Nasal cavity respiratory epithelium epithelial cell of viscerocranial mucosa (primary cell): Measurements from ENCODE around the gene SUFU. TPM values are rescaled to one million over a fixed set of nuclear protein-coding genes. Genes with fewer than 3 reads are reported as not detected.

Experiments used
- total RNA-seq: library from RNA; depleted of rRNA; stranded (reverse); fragments of >200 nt; gene quantifications from 2 replicates; pipeline ENCODE4 v1.2.3, GENCODE V29; 2014

SUFU gene
- 0.68 and 5.8 TPM in 2 replicates for total RNA-seq

GRCh38 chr10:102503264-102504178 is at the start of gene SUFU:
SUFU (plus strand) TSS chr10:102503972; CDS start chr10:102504153, 181 bp downstream.

GRCh38 chr10:102502337-102503151 is 1.2 kb upstream of the SUFU start, which contains the start of gene ACTR1A:
ACTR1A (minus strand) TSS chr10:102502712; CDS start chr10:102502647, 65 bp downstream.

DNA sequence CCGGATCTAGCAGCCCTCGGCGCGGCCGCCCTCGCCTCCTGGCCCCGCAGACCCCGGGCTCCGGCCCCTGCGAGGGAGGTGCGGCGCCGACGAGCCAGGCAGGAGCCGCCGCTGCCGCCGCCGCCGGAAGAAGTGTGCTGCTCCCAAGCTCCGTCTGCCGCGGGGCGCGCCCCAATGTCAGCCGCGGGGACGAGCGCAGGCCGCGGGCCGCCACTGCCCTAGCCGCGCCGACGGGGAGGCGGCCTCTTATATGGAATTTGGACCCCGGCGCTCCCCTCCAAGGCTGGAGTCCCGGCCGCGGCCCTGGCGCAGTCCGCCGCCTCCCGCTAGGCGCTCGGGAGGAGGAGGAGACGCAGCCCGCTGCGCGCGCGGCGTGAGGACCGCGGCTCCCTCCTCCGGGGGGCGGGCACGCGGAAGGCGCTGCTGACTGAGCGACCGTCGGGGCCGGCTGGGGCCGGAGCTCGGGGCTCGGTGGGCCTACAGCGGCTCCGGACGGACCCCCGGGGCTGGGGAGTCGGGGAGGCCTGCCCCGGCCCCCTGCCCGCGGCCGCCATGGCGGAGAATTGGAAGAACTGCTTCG is 140.4 kb downstream of the SUFU start, which contains the start of gene TRIM8:
TRIM8 (plus strand) TSS at position 414 of the 580 bp plus-strand sequence; CDS start at position 553, 139 bp downstream.

Other genes starting within 250 kb of the SUFU start
- 17.8 and 30.3 TPM in 2 replicates for gene NFKB2, start 108.3 kb upstream of the SUFU start, total RNA-seq
- gene PSD, start 85.2 kb upstream of the SUFU start, total RNA-seq = 0.68 and 0.71 TPM in 2 replicates
- 8.4 and 9.6 TPM in 2 replicates for gene FBXL15, start 83.1 kb upstream of the SUFU start, total RNA-seq
- 30.8 and 32.5 TPM in 2 replicates for gene CUEDC2, start 71.4 kb upstream of the SUFU start, total RNA-seq
- 2.1 and 4.4 TPM in 2 replicates for gene C10orf95, start 52.4 kb upstream of the SUFU start, total RNA-seq
- gene ACTR1A, start 1.3 kb upstream of the SUFU start, total RNA-seq = 69.7 and 99.2 TPM in 2 replicates
- gene TRIM8, start 140.5 kb downstream of the SUFU start, total RNA-seq = 44.8 and 111 TPM in 2 replicates
- gene ARL3, start 210.4 kb downstream of the SUFU start, total RNA-seq = 5.5 and 6.5 TPM in 2 replicates
- gene SFXN2, start 210.7 kb downstream of the SUFU start, total RNA-seq = 2.1 and 2.4 TPM in 2 replicates
- 26.3 and 44.1 TPM in 2 replicates for gene WBP1L, start 240.0 kb downstream of the SUFU start, total RNA-seq